ENCODE data around the gene C1orf174. TPM values are rescaled to one million over a fixed set of nuclear protein-coding genes. Genes with fewer than 3 reads are reported as not detected.

C1orf174 gene
- total and polyA plus RNA-seq, 2 of the 4 experiments (the other 2 are of a cell fraction): 26.7 to 45.7 TPM

- in situ Hi-C loops (cut with MboI; ENCODE audit: low sequenced_read_pairs): loop anchor here (25.0 kb wide), 1 partner anchor 2007 kb away; no protein-coding TSS in a partner anchor
- no peak overlapping the region for H3K56ac ChIP-seq (ENCODE audit: extremely low read depth, insufficient read depth, low read length)
- DNase-seq (no peak), ATAC-seq (ENCODE audit: low read depth) (no peak)
- H4K5ac ChIP-seq (ENCODE audit: low read depth, low read length): no peak overlapping the region
- H2AK5ac ChIP-seq (ENCODE audit: low read depth, low read length): no peak overlapping the region
- no peak overlapping the region for H2BK120ac ChIP-seq (ENCODE audit: low read depth, low read length)
- no peak overlapping the region for H4K8ac ChIP-seq (ENCODE audit: low read depth in 2 of 2, low read length in 2 of 2)
- WGBS, 2 experiments (ENCODE audit: extremely low coverage in 2 of 2, insufficient read length in 1 of 2): 37% methylated on average over 2 of the region's 19 CpGs; no CpG with 5 or more reads in 1 of the 2 experiments
- no peak overlapping the region for H2AK9ac ChIP-seq (replicated peaks; ENCODE audit: low read depth, low read length, poor library complexity)
- no peak overlapping the region for H3K27ac ChIP-seq (ENCODE audit: insufficient read depth, low read length)
- no peaks in the 10 kb centered on the region for H3K36me3 ChIP-seq (ENCODE audit: control insufficient read depth, insufficient read depth, low read length)
- H2BK5ac ChIP-seq (ENCODE audit: low read depth, low read length, poor library complexity, severe bottlenecking): no peak overlapping the region
- no peak overlapping the region for H4K91ac ChIP-seq (ENCODE audit: insufficient read depth, low read depth, low read length)
- H3K14ac ChIP-seq (replicated peaks; ENCODE audit: low read depth, low read length): no peak overlapping the region
- intact Hi-C loops (cut with micrococcal nuclease): no loop called here
- no peaks in the 10 kb centered on the region for H4K20me1 ChIP-seq (ENCODE audit: insufficient read depth, low read length)
- no peak overlapping the region for H2AFZ ChIP-seq (replicated peaks; ENCODE audit: low read length, poor library complexity)
- H3K79me1 ChIP-seq (ENCODE audit: low read depth in 1 of 2, low read length in 2 of 2): no peaks in the 10 kb centered on the region
- no peak overlapping the region for H3K18ac ChIP-seq (ENCODE audit: low read depth, low read length)
- no TSS peak for BruUV-seq (replicated peaks)
- no peak overlapping the region for H3K4me2 ChIP-seq (ENCODE audit: low read depth, low read length)
- no peak overlapping the region for H2BK20ac ChIP-seq (ENCODE audit: low read depth, low read length)
- H3K4me3 ChIP-seq (ENCODE audit: insufficient read depth, low read depth, low read length): no peak overlapping the region
- no peaks in the 10 kb centered on the region for H3K9me3 ChIP-seq (ENCODE audit: control insufficient read depth, insufficient read depth, low read length)
- TF ChIP-seq RAD21 (IDR thresholded peaks at IDR 0.05; ENCODE audit: low read length) (no peak), SMC3 (IDR thresholded peaks at IDR 0.05; ENCODE audit: low read depth, low read length) (no peak), RCOR1 (IDR thresholded peaks at IDR 0.05; ENCODE audit: insufficient replicate concordance, low read length) (no peak), FOS (IDR thresholded peaks at IDR 0.05; ENCODE audit: low read depth, low read length) (no peak), CHD1 (IDR thresholded peaks at IDR 0.05; ENCODE audit: low read depth, low read length) (no peak), ELK1 (IDR thresholded peaks at IDR 0.05; ENCODE audit: borderline replicate concordance, low read depth, low read length) (no peak), MAZ (IDR thresholded peaks at IDR 0.05; ENCODE audit: borderline replicate concordance, low read depth, low read length) (no peak), CEBPB (IDR thresholded peaks at IDR 0.05; ENCODE audit: low read depth, low read length) (no peak), RFX5 (IDR thresholded peaks at IDR 0.05; ENCODE audit: low read depth, low read length) (no peak), USF2 (IDR thresholded peaks at IDR 0.05; ENCODE audit: low read depth, low read length) (no peak)
- no peak overlapping the region for H3K4ac ChIP-seq (ENCODE audit: low read depth, low read length)
- POLR2A ChIA-PET (ENCODE audit: unreplicated experiment): no interaction called here
- H3K23ac ChIP-seq (ENCODE audit: low read depth, low read length): no peak overlapping the region
- no peaks in the 10 kb centered on the region; the same call in 1 of the 2 replicates for H3K27me3 ChIP-seq (ENCODE audit: control insufficient read depth, insufficient read depth, low read length)
- dilution Hi-C loops (cut with HindIII; ENCODE audit: low sequenced_read_pairs, unreplicated experiment): no loop called here
- CTCF ChIA-PET: no interaction called here
- no peaks in the 10 kb centered on the region for H3K4me1 ChIP-seq (ENCODE audit: control insufficient read depth, insufficient read depth, low read length)
- no peak overlapping the region for H3K9ac ChIP-seq (ENCODE audit: low read depth, low read length)
- H3K9me1 ChIP-seq (ENCODE audit: insufficient read depth, low read length): no peaks in the 10 kb centered on the region; the same call in 1 of the 2 replicates
- H2BK15ac ChIP-seq (ENCODE audit: low read depth, low read length): no peak overlapping the region
Measured at GRCh38 chr1:3905266-3905952, 5.3 kb upstream of the C1orf174 start.

Measured in IMR-90 (cell line).